ENCODE results near the gene TRIM33.
"Not testable (repeated sequence)": the region's sequence is repeated elsewhere in the genome, so short reads cannot be mapped to it uniquely, and the experiment has no call there.

TRIM33 gene

DNA sequence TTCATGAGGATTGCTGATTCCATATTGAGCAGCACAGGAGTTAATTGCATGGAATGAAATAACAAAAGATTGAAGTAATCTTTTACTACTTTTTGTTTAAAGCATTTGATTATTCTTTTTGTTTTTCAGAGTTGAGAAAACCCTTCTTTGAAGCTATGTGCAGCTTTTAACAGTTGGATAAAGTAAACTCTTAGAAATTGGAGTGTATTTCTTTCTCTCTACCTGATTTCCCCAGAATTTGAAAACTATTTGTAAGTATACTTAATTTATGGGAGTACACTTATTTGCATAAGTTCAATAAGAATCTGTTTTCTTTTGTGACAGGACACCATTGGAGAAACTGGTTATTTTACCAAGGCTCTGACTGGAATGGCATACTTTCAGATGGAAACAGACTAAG lies 133.6 kb downstream of the TRIM33 start:
- no peaks in the 10 kb centered on the region for H3K79me2 ChIP-seq
- no peaks in the 10 kb centered on the region for H3K36me3 ChIP-seq (ENCODE audit: control insufficient read depth, insufficient read depth, low read length)
- H3K27me3 ChIP-seq (ENCODE audit: control insufficient read depth, insufficient read depth, low read length) = no peaks in the 10 kb centered on the region
- H2AFZ ChIP-seq = no peak overlapping the region
- no peaks in the 10 kb centered on the region for H3K4me1 ChIP-seq
- no peak overlapping the region for H3K4me3 ChIP-seq (ENCODE audit: low read depth, low read length)
- no peak for TF ChIP-seq CTCF (IDR thresholded peaks at IDR 0.05)
- no peaks in the 10 kb centered on the region for H3K9me3 ChIP-seq (ENCODE audit: control insufficient read depth, low read length)
- no peak overlapping the region for H3K9ac ChIP-seq
- H3K27ac ChIP-seq = no peak overlapping the region
- no peak overlapping the region for H3K4me2 ChIP-seq (ENCODE audit: low read length)

GRCh38 chr1:114369930-114370329 lies 141.1 kb downstream of the TRIM33 start:
- Histone ChIP-seq H3K4me2 (ENCODE audit: low read length) (no peak overlapping the region), H2AFZ (no peak overlapping the region), H3K79me2 (no peaks in the 10 kb centered on the region), H3K4me1 (no peaks in the 10 kb centered on the region), H3K4me3 (ENCODE audit: low read depth, low read length) (no peak overlapping the region), H3K27me3 (ENCODE audit: control insufficient read depth, insufficient read depth, low read length) (no peaks in the 10 kb centered on the region), H3K27ac (no peak overlapping the region), H3K36me3 (ENCODE audit: control insufficient read depth, insufficient read depth, low read length) (no peaks in the 10 kb centered on the region), H3K9ac (no peak overlapping the region), H3K9me3 (ENCODE audit: control insufficient read depth, low read length) (no peaks in the 10 kb centered on the region)
- no peak for TF ChIP-seq CTCF (IDR thresholded peaks at IDR 0.05)

DNA sequence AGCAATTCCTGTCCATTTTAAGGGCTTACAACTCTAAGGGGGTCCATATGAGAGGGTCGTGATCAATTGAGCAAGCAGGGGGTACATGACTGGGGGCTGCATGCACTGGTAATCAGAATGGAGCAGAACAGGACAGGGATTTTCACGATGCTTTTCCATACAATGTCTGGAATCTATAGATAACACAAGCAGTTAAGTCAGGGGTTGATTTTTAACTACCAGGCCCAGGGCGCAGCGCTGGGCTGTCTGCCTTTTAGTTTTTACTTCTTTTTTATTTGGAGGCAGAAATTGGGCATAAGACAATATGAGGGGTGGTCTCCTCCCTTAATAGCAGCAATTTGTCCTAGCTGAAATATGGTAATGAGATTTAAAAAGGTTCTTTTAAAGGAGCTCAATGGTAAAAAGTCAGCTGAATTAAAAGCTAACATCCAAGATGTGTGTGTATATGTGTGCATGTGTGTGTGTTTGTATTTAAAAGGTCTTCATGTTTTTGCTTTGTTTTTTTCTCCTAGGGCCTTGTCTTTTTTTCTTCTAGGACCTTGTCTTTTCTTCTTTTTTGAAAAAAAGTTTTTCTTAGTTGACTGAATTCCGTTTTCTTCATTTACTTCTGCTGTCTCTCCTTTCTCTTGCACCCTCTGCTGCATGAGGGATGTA lies 141.6 kb downstream of the TRIM33 start:
- H3K4me3 ChIP-seq (ENCODE audit: low read depth, low read length); H2AFZ ChIP-seq; H3K27me3 ChIP-seq (ENCODE audit: control insufficient read depth, insufficient read depth, low read length); H3K4me2 ChIP-seq (ENCODE audit: low read length); H3K4me1 ChIP-seq; H3K9ac ChIP-seq; H3K79me2 ChIP-seq; H3K36me3 ChIP-seq (ENCODE audit: control insufficient read depth, insufficient read depth, low read length); H3K9me3 ChIP-seq (ENCODE audit: control insufficient read depth, low read length); H3K27ac ChIP-seq: not testable (repeated sequence)

DNA sequence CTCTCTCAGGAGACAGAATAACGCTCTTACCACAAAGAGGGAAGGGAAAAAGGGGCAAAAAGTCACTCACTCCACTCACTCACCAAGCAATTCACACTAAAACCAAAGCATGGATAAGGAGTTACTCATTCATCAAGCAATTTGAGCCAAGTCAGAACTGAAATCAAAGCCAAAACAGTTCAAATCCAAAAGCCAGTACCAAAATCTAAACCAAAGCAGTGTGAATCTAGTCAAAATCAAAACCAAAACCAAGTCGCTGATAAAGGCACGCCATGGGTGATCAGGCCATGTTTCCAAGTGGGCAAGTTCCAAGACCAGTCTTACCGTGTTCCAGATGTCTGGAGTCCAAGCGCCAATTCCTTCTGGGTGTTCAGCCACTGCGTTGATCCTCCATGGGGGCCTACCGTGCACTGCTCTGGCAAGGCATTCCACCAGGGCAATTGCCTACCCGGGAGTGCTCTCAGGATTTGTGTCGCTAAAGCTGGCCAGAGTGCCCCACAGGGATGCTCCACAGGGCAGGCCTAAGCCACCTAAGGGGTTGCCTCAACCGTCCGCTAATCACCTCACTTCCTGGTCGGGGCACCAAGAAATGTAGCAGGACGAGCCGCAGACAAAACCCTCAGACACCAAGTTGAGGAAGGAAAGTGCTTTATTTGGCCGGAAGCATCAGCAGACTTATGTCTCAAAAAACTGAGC lies 142.3 kb downstream of the TRIM33 start:
- TF ChIP-seq CTCF (IDR thresholded peaks at IDR 0.05) = no peak
- Histone ChIP-seq H3K4me3 (ENCODE audit: low read depth, low read length) (no peak overlapping the region), H3K9me3 (ENCODE audit: control insufficient read depth, low read length) (no peaks in the 10 kb centered on the region), H3K4me2 (ENCODE audit: low read length) (no peak overlapping the region), H3K27ac (no peak overlapping the region), H3K9ac (no peak overlapping the region), H3K4me1 (no peaks in the 10 kb centered on the region), H3K36me3 (ENCODE audit: control insufficient read depth, insufficient read depth, low read length) (no peaks in the 10 kb centered on the region), H3K79me2 (no peaks in the 10 kb centered on the region), H3K27me3 (ENCODE audit: control insufficient read depth, insufficient read depth, low read length) (no peaks in the 10 kb centered on the region), H2AFZ (no peak overlapping the region)

GRCh38 chr1:114367810-114368209 lies 143.2 kb downstream of the TRIM33 start:
- H3K36me3 ChIP-seq (ENCODE audit: control insufficient read depth, insufficient read depth, low read length) = no peaks in the 10 kb centered on the region
- no peak overlapping the region for H3K9ac ChIP-seq
- no peaks in the 10 kb centered on the region for H3K9me3 ChIP-seq (ENCODE audit: control insufficient read depth, low read length)
- no peaks in the 10 kb centered on the region for H3K4me1 ChIP-seq
- no peaks in the 10 kb centered on the region for H3K27me3 ChIP-seq (ENCODE audit: control insufficient read depth, insufficient read depth, low read length)
- no peaks in the 10 kb centered on the region for H3K79me2 ChIP-seq
- no peak for TF ChIP-seq CTCF (IDR thresholded peaks at IDR 0.05)
- H3K4me3 ChIP-seq (ENCODE audit: low read depth, low read length) = no peak overlapping the region
- no peak overlapping the region for H2AFZ ChIP-seq
- H3K4me2 ChIP-seq (ENCODE audit: low read length) = no peak overlapping the region
- no peak overlapping the region for H3K27ac ChIP-seq

DNA sequence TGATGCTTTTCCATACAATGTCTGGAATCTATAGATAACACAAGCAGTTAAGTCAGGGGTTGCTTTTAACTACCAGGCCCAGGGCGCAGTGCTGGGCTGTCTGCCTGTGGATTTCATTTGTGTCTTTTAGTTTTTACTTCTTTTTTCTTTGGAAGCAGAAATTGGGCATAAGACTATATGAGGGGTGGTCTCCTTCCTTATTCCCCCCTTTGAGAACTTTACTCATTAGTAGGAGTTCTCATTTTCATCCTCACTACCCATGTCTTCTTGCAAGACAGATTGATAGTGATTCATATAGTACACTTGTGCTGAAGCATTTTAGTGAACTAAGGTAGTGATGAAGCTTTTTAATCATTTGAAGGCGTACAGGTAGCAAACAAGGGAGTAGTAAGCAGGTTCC lies 147.8 kb downstream of the TRIM33 start:
- H3K4me1 ChIP-seq; H3K36me3 ChIP-seq (ENCODE audit: control insufficient read depth, insufficient read depth, low read length); H3K4me3 ChIP-seq (ENCODE audit: low read depth, low read length); H3K79me2 ChIP-seq; H3K9me3 ChIP-seq (ENCODE audit: control insufficient read depth, low read length); H3K27ac ChIP-seq; H3K9ac ChIP-seq; H3K4me2 ChIP-seq (ENCODE audit: low read length); H2AFZ ChIP-seq; H3K27me3 ChIP-seq (ENCODE audit: control insufficient read depth, insufficient read depth, low read length): not testable (repeated sequence)

Data from parathyroid adenoma (tissue), 2 donors.